ENCODE measurements around the gene COL20A1.
"Not testable (repeated sequence)": the region's sequence is repeated elsewhere in the genome, so short reads cannot be mapped to it uniquely, and the experiment has no call there.

The COL20A1 gene

DNA sequence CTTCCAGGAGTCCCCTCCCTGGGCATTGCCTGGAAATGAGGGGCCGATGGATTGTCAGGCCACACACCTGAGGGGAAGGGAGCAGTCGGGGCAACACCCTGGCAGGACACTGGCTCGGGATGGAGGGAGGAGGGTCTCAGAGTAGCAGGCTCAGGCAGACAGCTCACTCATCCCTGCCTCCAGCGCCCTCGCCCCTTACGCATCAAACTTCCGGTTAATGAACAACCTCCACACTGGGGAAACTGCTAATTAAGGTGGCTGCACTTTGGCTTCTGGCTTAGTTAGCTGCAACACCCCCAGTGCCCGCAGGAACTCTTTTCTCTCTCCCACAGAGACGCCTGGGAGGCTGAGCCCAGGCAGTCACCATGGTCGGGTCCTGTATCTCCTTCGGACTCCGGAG, 81.5 kb downstream of the COL20A1 start:
- TF ChIP-seq ZNF274 (IDR thresholded peaks at IDR 0.05; ENCODE audit: low read depth, low read length), result no peak
- no peak overlapping the region for H3K4me3 ChIP-seq (ENCODE audit: low read length)

DNA sequence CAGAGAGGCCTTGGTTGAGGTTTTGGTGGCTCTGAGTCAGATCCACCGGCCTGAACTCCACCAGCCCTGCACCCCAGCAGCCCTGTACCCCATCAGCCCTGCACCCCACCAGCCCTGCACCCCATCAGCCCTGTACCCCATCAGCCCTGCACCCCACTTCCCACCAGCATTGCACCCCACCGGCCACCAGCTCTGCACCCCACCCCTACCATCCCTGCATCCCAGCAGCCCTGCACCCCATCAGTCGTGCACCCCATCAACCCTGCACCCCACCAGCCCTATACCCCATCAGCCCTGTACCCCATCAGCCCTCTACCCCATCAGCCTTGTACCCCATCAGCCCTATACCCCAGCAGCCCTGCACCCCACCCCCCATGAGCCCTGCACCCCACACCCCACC, 82.5 kb downstream of the COL20A1 start:
- no peak overlapping the region for H3K4me3 ChIP-seq (ENCODE audit: low read length)
- TF ChIP-seq ZNF274 (IDR thresholded peaks at IDR 0.05; ENCODE audit: low read depth, low read length), result no peak

DNA sequence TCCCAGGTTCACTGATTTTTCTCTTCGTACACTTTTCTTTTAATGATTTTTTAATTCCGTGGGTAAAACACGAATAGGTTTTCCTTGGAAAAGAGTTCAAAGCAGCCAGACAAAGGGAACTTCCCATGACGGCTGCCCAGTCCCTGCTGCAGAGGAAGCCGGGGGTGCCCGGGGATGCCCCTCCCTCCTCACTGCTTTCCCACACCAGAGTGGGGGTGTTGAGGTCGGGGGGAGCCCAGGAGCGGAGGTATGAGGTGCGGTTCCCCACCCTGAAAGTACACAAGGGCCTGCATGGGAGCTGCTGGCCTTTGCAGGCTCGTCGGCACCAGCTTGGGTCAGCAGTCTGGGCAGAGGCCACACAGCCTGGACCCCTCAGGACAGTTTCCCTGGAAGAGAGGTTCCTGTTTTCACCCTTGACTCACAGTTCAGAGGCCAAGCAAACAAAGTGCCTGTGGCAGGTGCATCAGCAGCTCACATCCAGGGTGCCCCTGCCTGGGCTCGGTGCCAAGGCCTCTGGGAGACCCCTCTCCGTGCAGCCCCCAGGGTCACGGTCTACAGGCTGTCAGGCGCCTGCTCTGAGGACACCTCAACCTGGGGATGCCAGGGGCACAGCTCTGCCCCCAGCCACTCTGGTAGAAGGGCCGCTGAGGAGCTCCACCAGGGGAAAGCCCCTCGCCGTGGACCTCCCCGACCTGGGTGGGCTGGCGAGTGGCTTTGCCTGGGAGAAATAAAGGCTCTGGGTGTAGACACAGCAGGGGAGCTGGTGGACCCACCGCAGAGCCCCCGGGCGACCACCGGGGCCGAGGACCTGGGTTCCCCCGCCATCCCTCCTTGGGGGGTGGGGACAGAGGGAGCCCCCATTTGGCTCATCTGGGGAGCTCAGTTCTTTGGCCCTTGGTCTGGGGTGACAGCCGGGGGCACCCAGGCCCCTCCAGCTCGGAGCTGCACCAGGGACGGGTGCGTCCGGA, 83.6 kb downstream of the COL20A1 start:
- no peak overlapping the region for H3K4me3 ChIP-seq (ENCODE audit: low read length)
- no peak for TF ChIP-seq ZNF274 (IDR thresholded peaks at IDR 0.05; ENCODE audit: low read depth, low read length)

DNA sequence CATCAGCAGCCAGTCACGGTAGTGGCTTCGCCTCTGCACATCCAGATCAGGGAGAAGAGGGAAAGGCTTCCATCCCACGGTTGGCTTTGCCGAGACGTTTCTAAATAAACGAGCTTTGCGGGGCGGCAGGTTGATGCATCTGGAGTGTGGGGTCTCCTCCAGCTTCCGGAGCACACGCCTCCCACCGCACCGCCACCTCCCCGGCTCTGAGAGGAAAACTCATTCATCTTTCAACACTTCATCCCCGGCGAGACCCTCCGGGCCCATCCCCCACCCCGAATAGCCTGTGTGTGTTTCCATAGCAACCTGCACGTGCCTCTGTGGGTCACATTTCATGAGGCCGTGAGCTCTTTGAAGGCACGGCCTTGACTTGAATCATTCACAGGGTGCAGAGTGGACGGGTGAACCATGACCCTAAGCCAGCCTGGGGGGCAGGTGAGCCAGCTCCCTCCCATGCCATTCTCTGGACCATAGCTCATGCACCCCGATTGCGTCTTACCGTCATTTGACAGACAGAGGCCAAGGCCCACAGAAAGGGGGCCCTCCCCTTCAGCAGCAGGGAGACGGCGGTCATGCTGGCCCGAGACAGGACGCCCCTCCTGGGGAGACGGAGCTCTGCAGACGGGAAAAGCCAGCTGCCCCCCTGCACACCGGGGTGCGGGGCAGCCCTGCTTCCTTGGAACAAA, 84.4 kb downstream of the COL20A1 start:
- H3K4me3 ChIP-seq (ENCODE audit: low read length), result no peak overlapping the region
- TF ChIP-seq ZNF274 (IDR thresholded peaks at IDR 0.05; ENCODE audit: low read depth, low read length), result no peak

DNA sequence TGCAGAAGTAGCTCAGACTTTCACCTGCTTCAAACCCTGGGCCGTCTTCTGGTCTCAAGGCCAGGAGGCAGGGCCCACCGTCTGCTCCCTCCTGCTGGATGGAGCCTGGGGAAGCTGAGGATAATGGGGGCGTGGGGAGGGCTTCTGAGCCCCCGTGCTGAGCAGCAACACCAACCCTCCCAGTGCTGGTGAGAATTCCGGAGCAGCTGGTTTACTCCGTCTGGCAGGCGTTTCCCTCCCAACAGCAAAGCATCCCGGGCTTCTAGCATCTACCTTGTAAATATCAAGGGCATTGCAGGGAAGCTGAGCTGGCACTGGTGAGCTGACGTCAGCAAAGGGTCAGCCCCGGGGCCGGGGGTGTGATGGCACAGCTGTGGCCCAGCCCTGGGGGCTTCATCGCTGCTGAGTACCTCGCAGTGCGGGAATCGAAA, 85.0 kb downstream of the COL20A1 start:
- TF ChIP-seq ZNF274 (IDR thresholded peaks at IDR 0.05; ENCODE audit: low read depth, low read length), result no peak
- H3K4me3 ChIP-seq (ENCODE audit: low read length), result no peak overlapping the region

DNA sequence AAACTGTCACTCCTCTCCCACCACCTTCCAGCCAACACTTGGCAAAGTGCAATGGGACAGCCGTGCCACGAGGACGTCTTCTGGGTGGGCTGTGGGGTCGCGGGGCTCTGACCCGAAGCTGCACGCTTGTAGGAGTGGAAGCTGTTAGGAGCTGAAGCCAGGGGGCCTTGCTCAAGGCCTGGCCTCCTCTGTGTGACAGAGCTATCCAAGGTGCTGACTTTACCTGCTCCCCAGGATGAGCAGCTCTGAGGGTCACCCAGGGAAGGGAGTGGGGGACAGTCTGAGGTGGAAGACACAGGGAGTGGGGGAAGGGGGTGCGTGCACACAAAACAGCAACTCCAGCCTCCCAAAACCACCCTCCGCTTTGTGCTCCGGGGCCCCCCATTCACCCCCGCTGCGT, 85.6 kb downstream of the COL20A1 start:
- no peak overlapping the region for H3K4me3 ChIP-seq (ENCODE audit: low read length)
- TF ChIP-seq ZNF274 (IDR thresholded peaks at IDR 0.05; ENCODE audit: low read depth, low read length), result no peak

DNA sequence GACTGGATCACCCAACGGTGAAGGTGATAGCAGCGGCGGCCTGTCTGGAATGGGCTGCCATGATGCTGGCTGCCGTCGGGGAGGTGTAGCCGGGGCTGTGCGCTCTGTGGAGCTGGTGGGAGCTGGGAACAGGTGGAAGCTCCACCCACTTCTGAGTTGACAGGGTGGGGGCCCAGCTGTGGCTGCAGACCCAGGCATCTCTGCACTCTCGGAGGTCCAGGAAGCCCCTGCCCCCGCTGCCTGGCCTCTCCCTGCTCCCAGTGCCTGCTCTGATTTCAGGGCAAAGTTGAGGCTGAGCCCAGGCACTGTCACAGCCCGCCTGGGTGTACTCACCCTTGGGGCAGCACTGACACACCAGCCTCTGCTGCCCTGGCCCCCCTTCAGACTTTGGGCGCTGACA, 86.3 kb downstream of the COL20A1 start:
- TF ChIP-seq ZNF274 (IDR thresholded peaks at IDR 0.05; ENCODE audit: low read depth, low read length), result no peak
- H3K4me3 ChIP-seq (ENCODE audit: low read length), result no peak overlapping the region

DNA sequence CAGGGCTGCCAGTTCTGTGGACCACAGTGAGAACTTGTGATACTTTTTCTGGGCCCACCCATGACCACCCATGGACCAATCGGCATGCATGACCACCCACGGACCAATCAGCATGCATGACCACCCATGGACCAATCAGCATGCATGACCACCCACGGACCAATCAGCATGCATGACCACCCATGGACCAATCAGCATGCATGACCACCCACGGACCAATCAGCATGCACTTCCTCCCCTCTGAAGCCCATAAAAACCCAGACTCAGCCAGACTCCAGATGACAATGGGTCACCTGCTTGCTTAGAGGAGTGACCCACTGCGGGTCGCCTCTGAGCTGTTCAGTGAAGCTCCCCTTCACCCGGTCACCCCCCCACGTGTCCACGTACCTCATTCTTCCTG, 86.9 kb downstream of the COL20A1 start:
- H3K4me3 ChIP-seq (ENCODE audit: low read length), result not testable (repeated sequence)

DNA sequence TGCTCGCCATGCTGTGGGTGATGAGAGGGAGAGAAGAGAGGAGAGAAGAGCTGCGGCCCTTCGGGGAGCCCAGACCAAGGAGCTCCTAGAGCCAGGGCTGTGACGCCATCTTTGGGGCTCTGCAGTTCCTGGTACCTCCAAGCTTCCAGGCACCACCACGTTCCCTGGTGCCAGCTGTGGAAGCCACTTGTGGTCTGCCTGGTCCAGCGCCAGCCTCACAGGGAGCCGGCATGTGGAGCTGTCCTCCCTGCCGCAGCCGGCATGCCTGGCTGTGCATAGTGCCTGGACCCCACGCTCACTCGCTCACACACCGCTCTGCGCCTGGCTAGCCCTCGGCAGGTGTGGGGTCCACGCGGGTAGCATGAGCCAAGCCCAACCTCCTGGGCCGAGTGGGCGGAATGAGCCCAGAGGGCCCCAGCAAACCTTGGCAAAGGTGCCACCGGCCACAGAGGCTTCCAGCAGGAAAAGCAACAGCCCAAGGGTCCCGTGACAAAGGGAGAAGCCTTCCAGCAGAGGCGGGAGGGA, 87.4 kb downstream of the COL20A1 start:
- no peak for TF ChIP-seq ZNF274 (IDR thresholded peaks at IDR 0.05; ENCODE audit: low read depth, low read length)
- no peak overlapping the region for H3K4me3 ChIP-seq (ENCODE audit: low read length)

DNA sequence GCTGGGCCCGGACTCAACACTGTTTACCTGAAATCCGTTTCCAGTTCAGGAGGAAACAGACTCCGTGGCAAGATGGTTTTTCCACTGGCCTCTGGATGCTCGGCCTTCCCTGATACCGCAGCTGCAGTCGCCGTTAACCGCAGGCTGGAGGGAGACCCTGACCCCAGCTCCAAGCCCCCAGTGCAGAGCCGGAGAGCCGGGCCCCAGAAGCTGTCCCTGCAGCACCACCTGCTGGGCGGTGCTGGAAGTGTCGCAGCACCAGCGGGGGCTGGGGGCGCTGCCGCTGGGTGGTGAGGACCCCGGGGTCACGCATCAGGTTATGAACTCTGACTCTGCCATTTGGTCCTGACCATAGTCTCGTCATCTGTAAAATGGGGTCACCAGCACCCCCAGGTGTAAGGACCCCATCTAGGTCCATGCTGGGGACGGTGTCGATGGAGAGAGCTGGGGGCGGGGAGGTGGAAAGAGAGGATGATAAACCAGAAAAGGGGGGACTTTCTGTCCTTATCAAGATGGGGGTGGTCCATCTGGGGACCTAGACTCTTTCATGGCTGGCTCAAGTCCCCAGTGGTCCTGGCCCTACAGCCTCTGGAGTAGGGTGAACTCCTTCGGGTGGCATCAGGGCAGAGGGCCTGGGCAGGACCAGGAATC, 88.9 kb downstream of the COL20A1 start:
- no peak overlapping the region for H3K4me3 ChIP-seq (ENCODE audit: low read length)
- no peak for TF ChIP-seq ZNF274 (IDR thresholded peaks at IDR 0.05; ENCODE audit: low read depth, low read length)

DNA sequence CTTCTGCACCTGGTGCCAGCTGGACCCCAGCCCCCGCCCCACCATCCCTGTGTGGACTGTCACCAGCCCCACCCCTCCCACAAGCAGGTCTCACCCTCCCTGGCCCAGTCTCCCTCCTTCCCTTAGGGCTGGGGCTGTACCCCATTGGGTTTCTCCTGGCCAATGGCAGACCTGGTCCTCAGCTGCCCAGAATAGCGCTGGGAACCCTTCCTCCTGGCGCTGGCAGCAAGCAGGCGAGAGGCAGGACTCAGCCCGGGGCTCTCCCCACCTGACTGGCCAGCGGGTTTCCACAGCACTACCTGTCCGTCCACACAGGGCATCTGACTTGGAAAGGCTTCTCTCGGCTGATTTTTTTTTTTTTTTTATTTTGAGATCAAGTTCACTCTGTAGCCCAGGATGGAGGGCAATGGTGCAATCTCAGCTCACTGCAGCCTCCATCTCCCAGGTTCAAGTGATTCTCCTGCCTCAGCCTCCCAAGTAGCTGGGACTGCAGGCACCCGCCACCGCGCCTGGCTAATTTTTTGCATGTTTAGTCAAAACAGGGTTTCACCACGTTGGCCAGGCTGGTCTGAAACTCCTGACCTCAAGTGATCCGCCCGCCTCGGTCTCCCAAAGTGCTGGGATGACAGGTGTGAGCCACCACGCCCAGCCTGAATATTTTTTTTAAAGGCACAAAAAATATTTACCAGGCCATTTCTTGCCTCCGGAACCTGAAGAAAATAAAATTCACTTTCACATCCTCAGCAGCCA, 89.7 kb downstream of the COL20A1 start:
- H3K4me3 ChIP-seq (ENCODE audit: low read length), result no peak overlapping the region
- TF ChIP-seq ZNF274 (IDR thresholded peaks at IDR 0.05; ENCODE audit: low read depth, low read length), result no peak

DNA sequence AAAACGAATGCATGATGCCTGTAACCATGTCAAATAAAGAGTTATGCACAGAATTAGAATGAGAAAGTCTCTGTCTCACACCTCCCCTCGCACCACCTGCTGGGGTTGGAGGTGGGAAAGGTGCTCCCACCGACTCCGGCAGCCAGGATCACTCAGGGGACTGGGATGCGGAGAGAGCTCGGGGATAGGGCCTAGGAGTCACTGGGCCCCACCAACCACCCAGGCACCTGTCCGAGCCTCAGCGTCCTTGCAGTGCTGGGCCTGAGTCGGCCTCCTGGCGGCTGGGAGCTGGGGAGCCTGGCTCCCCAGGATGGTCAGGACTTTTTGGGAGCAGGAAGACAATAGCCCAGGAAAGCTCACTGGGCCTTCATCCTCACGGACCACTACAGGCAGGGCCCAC, 90.6 kb downstream of the COL20A1 start:
- no peak overlapping the region for H3K4me3 ChIP-seq (ENCODE audit: low read length)
- TF ChIP-seq ZNF274 (IDR thresholded peaks at IDR 0.05; ENCODE audit: low read depth, low read length), result no peak

DNA sequence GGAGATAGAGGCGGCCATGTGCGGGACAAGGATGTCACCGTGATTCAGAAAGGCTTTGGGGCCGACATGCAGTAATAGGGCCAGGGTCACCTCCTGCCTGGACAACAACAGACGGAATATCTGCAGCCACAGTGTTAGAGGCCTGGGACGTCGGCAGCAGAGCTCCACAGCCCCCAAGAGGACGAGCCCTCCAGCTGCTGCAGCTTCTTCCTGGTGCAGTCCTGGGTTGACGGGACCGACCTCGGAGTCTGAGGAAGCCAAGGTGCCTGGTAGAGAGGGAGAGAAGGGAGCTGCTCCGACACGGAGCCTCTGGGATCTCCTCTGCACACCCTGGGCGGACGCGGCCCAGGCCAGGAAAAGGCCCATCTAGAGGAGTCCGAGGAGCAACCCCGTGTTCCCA, 91.3 kb downstream of the COL20A1 start:
- TF ChIP-seq ZNF274 (IDR thresholded peaks at IDR 0.05; ENCODE audit: low read depth, low read length), result no peak
- H3K4me3 ChIP-seq (ENCODE audit: low read length), result no peak overlapping the region

Data from GM08714 (cell line).